ENCODE results near the gene TJAP1. TPM values are rescaled to one million over a fixed set of nuclear protein-coding genes. Genes with fewer than 3 reads are reported as not detected.

The TJAP1 gene
- total RNA-seq, 1 donor from 2014 or later = 31.0 TPM

GRCh38 chr6:43540507-43540906 lies 63.1 kb downstream of the TJAP1 start:
- TF ChIP-seq CTCF (IDR thresholded peaks at IDR 0.05) = no peak
- H3K4me3 Mint-ChIP-seq (ENCODE audit: unreplicated experiment) = no peak overlapping the region
- DNase-seq (ENCODE audit: low spot score) = no peak
- peaks cover 21% of the 10 kb centered on the region for H3K36me3 Mint-ChIP-seq (ENCODE audit: low read depth)
- H3K27ac Mint-ChIP-seq (ENCODE audit: unreplicated experiment) = no peak overlapping the region
- H3K4me1 Mint-ChIP-seq (ENCODE audit: low read depth) = no peaks in the 10 kb centered on the region
- H3K9me3 Mint-ChIP-seq (ENCODE audit: low read depth) = no peaks in the 10 kb centered on the region
- H3K27me3 Mint-ChIP-seq (ENCODE audit: low read depth) = no peaks in the 10 kb centered on the region

- no peak overlapping the region for H3K27ac Mint-ChIP-seq (ENCODE audit: unreplicated experiment)
- H3K36me3 Mint-ChIP-seq (ENCODE audit: low read depth) = peaks cover 31% of the 10 kb centered on the region
- H3K27me3 Mint-ChIP-seq (ENCODE audit: low read depth) = no peaks in the 10 kb centered on the region
- no peak for TF ChIP-seq CTCF (IDR thresholded peaks at IDR 0.05)
- H3K9me3 Mint-ChIP-seq (ENCODE audit: low read depth) = no peaks in the 10 kb centered on the region
- no peak for DNase-seq (ENCODE audit: low spot score)
- H3K4me1 Mint-ChIP-seq (ENCODE audit: low read depth) = no peaks in the 10 kb centered on the region
- H3K4me3 Mint-ChIP-seq (ENCODE audit: unreplicated experiment) = no peak overlapping the region
Measured at GRCh38 chr6:43541774-43542471, 64.6 kb downstream of the TJAP1 start.

- Mint-ChIP-seq H3K4me3 (ENCODE audit: unreplicated experiment) (no peak overlapping the region), H3K9me3 (ENCODE audit: low read depth) (no peaks in the 10 kb centered on the region), H3K4me1 (ENCODE audit: low read depth) (no peaks in the 10 kb centered on the region), H3K36me3 (ENCODE audit: low read depth) (peaks cover 37% of the 10 kb centered on the region), H3K27ac (ENCODE audit: unreplicated experiment) (no peak overlapping the region), H3K27me3 (ENCODE audit: low read depth) (no peaks in the 10 kb centered on the region)
- no peak for DNase-seq (ENCODE audit: low spot score)
- no peak for TF ChIP-seq CTCF (IDR thresholded peaks at IDR 0.05)
Measured at GRCh38 chr6:43544461-43544860, 67.1 kb downstream of the TJAP1 start.

GRCh38 chr6:43547222-43547621 lies 69.9 kb downstream of the TJAP1 start:
- peaks cover 40% of the 10 kb centered on the region for H3K36me3 Mint-ChIP-seq (ENCODE audit: low read depth)
- no peaks in the 10 kb centered on the region for H3K4me1 Mint-ChIP-seq (ENCODE audit: low read depth)
- TF ChIP-seq CTCF (IDR thresholded peaks at IDR 0.05) = no peak
- no peaks in the 10 kb centered on the region for H3K27me3 Mint-ChIP-seq (ENCODE audit: low read depth)
- no peak overlapping the region for H3K4me3 Mint-ChIP-seq (ENCODE audit: unreplicated experiment)
- no peaks in the 10 kb centered on the region for H3K9me3 Mint-ChIP-seq (ENCODE audit: low read depth)
- H3K27ac Mint-ChIP-seq (ENCODE audit: unreplicated experiment) = no peak overlapping the region
- no peak for DNase-seq (ENCODE audit: low spot score)

Small RNAs within 50 kb of the gene (microRNA-seq; reads per million reads assigned to microRNA genes)
- not detected for gene MIR6780B (ENCODE audit: borderline number of aligned reads)

Other genes with a start within 250 kb of the TJAP1 start
- gene DNPH1, start 248.1 kb upstream of the TJAP1 start, total RNA-seq = 22.8 to 34.1 TPM (median 24.5 TPM) in 3 replicates
- 0.07 TPM in 1 of 3 replicates, not detected in the others for gene TTBK1, start 234.1 kb upstream of the TJAP1 start, total RNA-seq
- not detected in 3 replicates for gene SLC22A7, start 179.3 kb upstream of the TJAP1 start, total RNA-seq
- gene CRIP3, start 168.7 kb upstream of the TJAP1 start, total RNA-seq = 0.47 to 0.94 TPM (median 0.72 TPM) in 3 replicates
- gene ZNF318, start 107.9 kb upstream of the TJAP1 start, total RNA-seq = 18.7 to 23.6 TPM (median 19.8 TPM) in 3 replicates
- gene ABCC10, start 50.0 kb upstream of the TJAP1 start, total RNA-seq = 42.5 to 43.2 TPM (median 43.1 TPM) in 3 replicates
- gene DLK2, start 22.0 kb upstream of the TJAP1 start, total RNA-seq = 0.29 to 1.3 TPM (median 1.1 TPM) in 3 replicates
- 0.24 to 0.62 TPM (median 0.49 TPM) in 3 replicates for gene LRRC73, start 32.8 kb downstream of the TJAP1 start, total RNA-seq
- gene YIPF3, start 39.4 kb downstream of the TJAP1 start, total RNA-seq = 131 to 142 TPM (median 133 TPM) in 3 replicates
- gene POLR1C, start 39.5 kb downstream of the TJAP1 start, total RNA-seq = 19.3 to 28.2 TPM (median 20.1 TPM) in 3 replicates
- gene XPO5, start 98.5 kb downstream of the TJAP1 start, total RNA-seq = 32.4 to 42.7 TPM (median 38.7 TPM) in 3 replicates
- gene POLH, start 98.6 kb downstream of the TJAP1 start, total RNA-seq = 21.2 to 28.4 TPM (median 25.8 TPM) in 3 replicates
- gene GTPBP2, start 151.7 kb downstream of the TJAP1 start, total RNA-seq = 49.5 to 131 TPM (median 126 TPM) in 3 replicates
- 14.3 to 24.9 TPM (median 22.8 TPM) in 3 replicates for gene MAD2L1BP, start 158.3 kb downstream of the TJAP1 start, total RNA-seq
- 0.22 to 0.38 TPM (median 0.22 TPM) in 3 replicates for gene RSPH9, start 167.5 kb downstream of the TJAP1 start, total RNA-seq
- gene MRPS18A, start 210.2 kb downstream of the TJAP1 start, total RNA-seq = 26.3 to 27.4 TPM (median 26.8 TPM) in 3 replicates

Data from chondrocyte (in vitro differentiated cells).